ENCODE results near the gene FOXM1. TPM values are rescaled to one million over a fixed set of nuclear protein-coding genes. Genes with fewer than 3 reads are reported as not detected.
A peak's percentile ranks its signal among the peaks of the same experiment; 100 is the strongest.

Gene FOXM1
- total RNA-seq, 2 donors from 2014 or later = 1.2 to 10.8 TPM

GRCh38 chr12:2854669-2855453 lies 22.1 kb downstream of the FOXM1 start:
- Histone ChIP-seq H3K9me3 (no peaks in the 10 kb centered on the region), H3K27ac (no peak overlapping the region), H3K4me1 (replicated peaks) (no peaks in the 10 kb centered on the region), H3K4me3 (no peak overlapping the region), H3K27me3 (replicated peaks; ENCODE audit: insufficient read depth) (no peaks in the 10 kb centered on the region), H3K36me3 (no peaks in the 10 kb centered on the region)
- intact Hi-C loops (cut with DNase I) = loop anchor here (5.0 to 10.0 kb wide), 2 partner anchors 90 to 177 kb away; no protein-coding TSS in a partner anchor
- DNase-seq (ENCODE audit: low spot score) = no peak
- WGBS = 79% methylated on average over 25 of the region's 25 CpGs
- TF ChIP-seq POLR2AphosphoS5 (IDR thresholded peaks at IDR 0.05) = no peak
- no peak for TF ChIP-seq CTCF (IDR thresholded peaks at IDR 0.05)
- no peak for TF ChIP-seq POLR2A (IDR thresholded peaks at IDR 0.05)

GRCh38 chr12:2853626-2854025 lies 23.3 kb downstream of the FOXM1 start:
- 15% methylated on average over 11 of the region's 11 CpGs for WGBS
- intact Hi-C loops (cut with DNase I) = loop anchor here (5.0 to 10.0 kb wide), 2 partner anchors 91 to 179 kb away; no protein-coding TSS in a partner anchor
- Histone ChIP-seq H3K27ac (no peak overlapping the region), H3K9me3 (no peaks in the 10 kb centered on the region), H3K27me3 (replicated peaks; ENCODE audit: insufficient read depth) (no peaks in the 10 kb centered on the region), H3K36me3 (no peaks in the 10 kb centered on the region), H3K4me1 (replicated peaks) (no peaks in the 10 kb centered on the region), H3K4me3 (no peak overlapping the region)
- peak; percentile 59 for DNase-seq (ENCODE audit: low spot score)
- TF ChIP-seq POLR2A (IDR thresholded peaks at IDR 0.05) (no peak), POLR2AphosphoS5 (IDR thresholded peaks at IDR 0.05) (peak; percentile 15), CTCF (IDR thresholded peaks at IDR 0.05) (peak; percentile 43 to 78 (median 58))

GRCh38 chr12:2851931-2852330 lies 25.0 kb downstream of the FOXM1 start:
- WGBS = 91% methylated on average over 3 of the region's 3 CpGs
- Histone ChIP-seq H3K27me3 (replicated peaks; ENCODE audit: insufficient read depth) (no peaks in the 10 kb centered on the region), H3K27ac (no peak overlapping the region), H3K36me3 (no peaks in the 10 kb centered on the region), H3K4me3 (no peak overlapping the region), H3K4me1 (replicated peaks) (no peaks in the 10 kb centered on the region), H3K9me3 (no peaks in the 10 kb centered on the region)
- intact Hi-C loops (cut with DNase I) = loop anchor here (5.0 to 10.0 kb wide), 2 partner anchors 93 to 180 kb away; no protein-coding TSS in a partner anchor
- DNase-seq (ENCODE audit: low spot score) = no peak
- no peak for TF ChIP-seq POLR2A (IDR thresholded peaks at IDR 0.05)

- intact Hi-C loops (cut with DNase I) = no loop called here
- Histone ChIP-seq H3K4me1 (replicated peaks) (no peaks in the 10 kb centered on the region), H3K4me3 (no peak overlapping the region), H3K36me3 (no peaks in the 10 kb centered on the region), H3K9me3 (no peaks in the 10 kb centered on the region), H3K27me3 (replicated peaks; ENCODE audit: insufficient read depth) (no peaks in the 10 kb centered on the region), H3K27ac (no peak overlapping the region)
- WGBS = 34% methylated on average over 6 of the region's 6 CpGs
- TF ChIP-seq POLR2A (IDR thresholded peaks at IDR 0.05) = no peak
- TF ChIP-seq POLR2AphosphoS5 (IDR thresholded peaks at IDR 0.05) = no peak
- TF ChIP-seq CTCF (IDR thresholded peaks at IDR 0.05) = no peak
- no peak for DNase-seq (ENCODE audit: low spot score)
Observed at GRCh38 chr12:2845280-2845679, 31.7 kb downstream of the FOXM1 start.

GRCh38 chr12:2844786-2845185 lies 32.2 kb downstream of the FOXM1 start:
- Histone ChIP-seq H3K27me3 (replicated peaks; ENCODE audit: insufficient read depth) (no peaks in the 10 kb centered on the region), H3K27ac (no peak overlapping the region), H3K36me3 (no peaks in the 10 kb centered on the region), H3K4me3 (no peak overlapping the region), H3K4me1 (replicated peaks) (no peaks in the 10 kb centered on the region), H3K9me3 (no peaks in the 10 kb centered on the region)
- DNase-seq (ENCODE audit: low spot score) = no peak
- intact Hi-C loops (cut with DNase I) = no loop called here
- no peak for TF ChIP-seq CTCF (IDR thresholded peaks at IDR 0.05)
- no peak for TF ChIP-seq POLR2A (IDR thresholded peaks at IDR 0.05)
- no peak for TF ChIP-seq POLR2AphosphoS5 (IDR thresholded peaks at IDR 0.05)
- WGBS = 71% methylated on average over 9 of the region's 9 CpGs

Data from prostate gland (tissue), 2 donors.